Gastrocnemius medialis (tissue), 4 donors: Measurements from ENCODE around the gene ST14.

Experiments
- CTCF ChIP-seq, 5 experiments: fragments of 450-650 bp in 3 of 5; fragments of 200-600 bp in 2 of 5; sonication (generic) in 2 of 5; IDR thresholded peaks in 4 of 5; conservative IDR thresholded peaks in 1 of 5; 1 replicate in 4 of 5; 2 replicates in 1 of 5; pipeline ENCODE4 v1.5.1; 2016 to 2019; ENCODE audit warnings: antibody characterized with exemption in 5 of 5, mild to moderate bottlenecking in 3 of 5, moderate library complexity in 3 of 5
- POLR2A ChIP-seq, 2 donors: fragments of 450-650 bp; IDR thresholded peaks; one replicate each; pipeline ENCODE4 v1.6.1; 2017; ENCODE audit warnings: antibody characterized with exemption in 2 of 2, mild to moderate bottlenecking in 2 of 2, moderate library complexity in 2 of 2

DNA sequence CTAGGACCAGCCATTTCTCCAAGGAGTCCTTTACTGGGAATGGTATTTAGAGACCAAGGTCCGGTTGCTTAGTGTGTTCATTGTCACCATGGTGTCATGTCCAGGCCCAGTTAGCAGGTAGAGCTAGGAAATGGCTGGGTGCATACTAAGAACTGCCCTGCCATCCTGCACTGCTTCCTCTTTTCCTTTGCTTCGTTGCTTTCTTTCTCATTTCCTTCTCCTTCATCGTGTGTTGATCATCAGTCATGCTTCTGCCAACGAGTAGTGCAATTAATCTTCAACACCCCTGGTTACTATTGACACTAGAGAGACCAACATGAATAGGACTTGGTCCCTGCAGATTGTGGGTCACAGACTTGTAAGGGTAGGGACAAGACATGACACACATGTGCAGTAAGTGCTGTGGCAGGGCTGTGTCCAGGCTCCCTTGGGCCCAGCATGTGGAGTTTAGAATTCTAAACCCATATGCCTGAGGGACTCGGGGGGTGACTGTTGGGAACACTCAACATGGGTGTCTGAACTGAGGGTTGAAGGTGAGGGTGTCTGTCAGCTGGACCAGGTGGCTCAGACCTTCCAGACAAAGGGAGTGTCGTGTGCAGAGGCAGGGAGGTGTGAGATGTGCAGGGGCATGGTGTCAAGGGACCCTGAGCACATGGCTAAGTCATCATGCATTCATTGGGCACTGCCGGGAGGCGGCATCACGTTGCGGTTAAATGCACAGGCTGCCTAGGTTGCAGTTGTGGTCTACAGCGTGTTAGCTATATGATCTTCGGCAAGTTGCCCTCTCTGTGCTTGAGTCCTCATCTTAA is 42.6 kb downstream of the ST14 start:
- TF ChIP-seq CTCF (IDR thresholded peaks at IDR 0.05 in 4 of 5, conservative IDR thresholded peaks at IDR 0.05 in 1 of 5), result no peak
- no peak for TF ChIP-seq POLR2A (IDR thresholded peaks at IDR 0.05)
